Muscle layer of colon (tissue), 2 donors: ENCODE data around the gene SPON2.

Experiments
- H3K27ac ChIP-seq: one replicate; pipeline ENCODE4 v1.7.0; 2013; ENCODE audit warnings: low read depth, mild to moderate bottlenecking, low read length, moderate library complexity
- H3K27me3 ChIP-seq, 2 donors: one replicate each; pipeline ENCODE4 v1.7.0; 2013; ENCODE audit warnings: low read length in 2 of 2, mild to moderate bottlenecking in 2 of 2; ENCODE audit not compliant: insufficient read depth in 2 of 2, control insufficient read depth in 1 of 2
- H3K36me3 ChIP-seq: one replicate; pipeline ENCODE4 v1.7.0; 2013; ENCODE audit warnings: mild to moderate bottlenecking, low read length; ENCODE audit not compliant: insufficient read depth
- H3K4me1 ChIP-seq: one replicate; pipeline ENCODE4 v1.7.0; 2013; ENCODE audit warnings: mild to moderate bottlenecking, low read length; ENCODE audit not compliant: insufficient read depth
- H3K4me3 ChIP-seq, 2 donors: one replicate each; pipeline ENCODE4 v1.7.0; 2013; ENCODE audit warnings: low read length in 2 of 2, low read depth in 1 of 2, mild to moderate bottlenecking in 1 of 2, moderate library complexity in 1 of 2
- H3K9ac ChIP-seq: one replicate; pipeline ENCODE4 v1.7.0; 2013; ENCODE audit warnings: low read length
- H3K9me3 ChIP-seq: one replicate; pipeline ENCODE4 v1.7.0; 2013; ENCODE audit warnings: mild to moderate bottlenecking, low read length
- donor health status: abdominal sarcoma.
- donor health status: Adenocarcinoma of cecum.

Gene SPON2

DNA sequence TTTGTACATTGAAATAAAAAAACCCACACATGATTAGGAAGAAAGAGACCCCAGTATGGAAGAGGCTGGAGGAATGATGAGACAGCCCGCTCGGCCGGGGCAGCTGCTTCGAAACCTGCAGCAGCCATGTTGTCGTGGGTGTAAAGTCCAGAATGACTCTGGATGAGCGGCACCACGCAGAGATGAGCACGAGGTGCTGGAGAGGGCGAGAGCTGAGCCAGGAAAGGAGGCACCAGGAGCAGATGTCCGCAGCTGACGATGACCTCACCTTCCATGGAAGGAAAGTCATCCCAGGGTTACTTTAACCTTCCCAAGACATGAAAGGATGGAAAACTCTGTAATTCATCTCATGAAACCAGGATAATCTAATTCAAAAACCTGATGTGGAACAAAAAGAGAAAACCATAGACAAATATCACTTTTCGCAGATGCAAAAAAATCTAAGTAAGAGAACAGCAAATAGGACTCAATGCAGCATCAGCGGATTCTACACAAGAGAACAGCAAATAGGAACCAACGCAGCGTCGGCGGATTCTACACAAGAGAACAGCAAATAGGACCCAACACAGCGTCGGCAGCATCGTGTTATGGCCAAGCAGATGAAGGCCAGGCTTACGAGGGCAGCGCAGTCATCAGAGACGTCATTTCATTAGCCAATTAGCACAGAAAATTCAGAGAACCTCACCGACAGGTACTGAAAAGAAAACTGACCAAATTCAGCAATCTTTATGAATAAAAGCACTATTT lies 25.9 kb upstream of the SPON2 start:
- no peaks in the 10 kb centered on the region for H3K27me3 ChIP-seq
- H3K36me3 ChIP-seq: no peaks in the 10 kb centered on the region
- no peak overlapping the region for H3K4me3 ChIP-seq
- H3K27ac ChIP-seq: no peak overlapping the region
- no peaks in the 10 kb centered on the region for H3K9me3 ChIP-seq
- no peak overlapping the region for H3K9ac ChIP-seq
- H3K4me1 ChIP-seq: peaks cover 31% of the 10 kb centered on the region

DNA sequence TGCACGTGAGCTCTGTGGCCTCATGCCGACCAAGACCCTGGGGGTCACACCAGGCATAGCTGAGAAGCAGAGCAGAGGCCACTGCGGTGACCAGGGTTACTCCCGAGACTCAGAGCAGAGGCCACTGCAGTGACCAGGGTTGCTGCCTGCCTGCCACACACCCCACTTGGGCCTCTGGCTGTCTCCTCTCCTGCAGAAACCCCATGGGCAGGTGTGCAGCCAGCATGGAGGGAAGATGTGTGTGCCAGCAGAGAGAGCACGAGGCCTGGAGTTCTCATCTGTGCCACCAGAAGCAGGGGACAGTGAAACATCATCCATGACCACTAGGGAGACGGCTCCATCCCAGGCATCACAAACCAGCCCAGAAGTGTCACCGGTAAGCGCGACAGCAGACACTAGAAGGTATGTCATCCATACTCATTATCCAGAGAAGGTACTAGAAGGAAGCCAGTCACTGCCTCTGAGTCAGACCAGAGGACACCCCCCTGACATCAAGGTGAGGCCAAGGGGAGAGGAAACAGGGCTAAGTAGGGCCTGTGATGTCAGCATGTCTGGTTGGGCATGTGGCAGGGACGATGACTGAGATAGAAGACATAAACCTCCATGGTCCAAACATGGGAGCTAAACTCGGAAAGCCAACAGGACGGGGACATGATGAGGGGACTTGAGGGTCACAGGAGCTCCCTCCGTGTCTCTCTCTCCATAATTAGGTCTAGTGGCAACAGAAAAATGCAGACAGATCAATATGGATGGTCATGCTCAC lies 24.2 kb upstream of the SPON2 start:
- Histone ChIP-seq H3K9me3 (no peaks in the 10 kb centered on the region), H3K27me3 (no peaks in the 10 kb centered on the region), H3K9ac (no peak overlapping the region), H3K4me3 (no peak overlapping the region), H3K36me3 (no peaks in the 10 kb centered on the region), H3K4me1 (peaks cover 43% of the 10 kb centered on the region), H3K27ac (no peak overlapping the region)

DNA sequence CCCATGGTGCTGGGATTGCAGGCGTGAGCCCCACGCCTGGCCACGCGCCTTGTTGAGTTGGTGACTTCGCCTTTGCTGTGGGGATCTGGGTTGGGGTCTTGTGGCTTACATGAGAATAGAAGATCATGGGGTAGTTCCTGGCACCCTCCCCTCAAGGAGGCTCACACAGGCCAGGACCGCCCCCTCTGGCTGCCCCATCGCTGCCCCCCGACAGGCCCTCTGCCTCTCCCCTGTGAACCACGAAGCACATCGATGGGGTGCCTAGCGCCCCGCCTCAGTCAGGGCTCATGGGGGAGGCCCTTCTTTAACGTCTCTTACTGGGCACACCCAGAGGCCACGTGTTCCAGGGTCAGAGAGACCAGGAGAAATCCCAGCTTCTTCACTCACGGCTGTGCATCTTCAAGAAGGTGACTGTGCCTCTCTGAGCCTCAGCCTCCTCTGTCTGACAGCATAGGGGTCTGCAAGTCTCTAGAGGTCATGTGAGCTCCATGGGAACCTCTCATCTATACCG lies 23.6 kb upstream of the SPON2 start:
- Histone ChIP-seq H3K9ac (no peak overlapping the region), H3K27ac (no peak overlapping the region), H3K36me3 (no peaks in the 10 kb centered on the region), H3K27me3 (no peaks in the 10 kb centered on the region), H3K4me3 (no peak overlapping the region), H3K9me3 (no peaks in the 10 kb centered on the region), H3K4me1 (peaks cover 44% of the 10 kb centered on the region)

DNA sequence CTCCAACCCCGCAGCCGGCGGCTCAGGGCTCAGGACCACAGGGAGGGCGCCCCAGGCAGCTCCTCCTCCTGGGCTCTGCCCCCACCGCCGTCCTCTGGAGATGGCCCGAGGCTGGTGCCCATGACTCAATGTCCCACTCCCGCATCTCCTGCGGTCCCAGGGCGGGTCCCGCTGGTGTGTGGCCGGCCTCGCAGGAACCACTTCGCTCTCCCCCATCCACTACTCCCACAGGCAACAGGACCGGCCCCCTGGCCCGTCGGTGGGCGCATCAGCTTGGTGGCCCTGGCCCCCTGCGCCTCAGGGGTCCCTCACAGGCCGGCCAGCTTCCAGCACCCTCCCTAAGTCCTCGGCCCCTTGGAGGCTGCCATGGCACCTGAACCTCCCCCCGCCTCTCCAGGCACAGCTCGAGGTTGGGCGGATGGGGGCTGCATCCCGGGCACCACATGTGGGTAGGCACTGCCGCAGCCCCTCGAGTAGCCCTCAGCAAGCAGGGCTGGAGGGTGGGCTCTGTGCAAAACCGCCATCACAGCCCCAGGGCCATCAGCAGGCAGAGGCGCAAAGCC lies 22.8 kb upstream of the SPON2 start:
- H3K9ac ChIP-seq: no peak overlapping the region
- no peaks in the 10 kb centered on the region for H3K36me3 ChIP-seq
- H3K4me1 ChIP-seq: peaks cover 39% of the 10 kb centered on the region
- H3K9me3 ChIP-seq: no peaks in the 10 kb centered on the region
- no peak overlapping the region for H3K4me3 ChIP-seq
- H3K27me3 ChIP-seq: no peaks in the 10 kb centered on the region
- H3K27ac ChIP-seq: peak overlapping the region; percentile 50

DNA sequence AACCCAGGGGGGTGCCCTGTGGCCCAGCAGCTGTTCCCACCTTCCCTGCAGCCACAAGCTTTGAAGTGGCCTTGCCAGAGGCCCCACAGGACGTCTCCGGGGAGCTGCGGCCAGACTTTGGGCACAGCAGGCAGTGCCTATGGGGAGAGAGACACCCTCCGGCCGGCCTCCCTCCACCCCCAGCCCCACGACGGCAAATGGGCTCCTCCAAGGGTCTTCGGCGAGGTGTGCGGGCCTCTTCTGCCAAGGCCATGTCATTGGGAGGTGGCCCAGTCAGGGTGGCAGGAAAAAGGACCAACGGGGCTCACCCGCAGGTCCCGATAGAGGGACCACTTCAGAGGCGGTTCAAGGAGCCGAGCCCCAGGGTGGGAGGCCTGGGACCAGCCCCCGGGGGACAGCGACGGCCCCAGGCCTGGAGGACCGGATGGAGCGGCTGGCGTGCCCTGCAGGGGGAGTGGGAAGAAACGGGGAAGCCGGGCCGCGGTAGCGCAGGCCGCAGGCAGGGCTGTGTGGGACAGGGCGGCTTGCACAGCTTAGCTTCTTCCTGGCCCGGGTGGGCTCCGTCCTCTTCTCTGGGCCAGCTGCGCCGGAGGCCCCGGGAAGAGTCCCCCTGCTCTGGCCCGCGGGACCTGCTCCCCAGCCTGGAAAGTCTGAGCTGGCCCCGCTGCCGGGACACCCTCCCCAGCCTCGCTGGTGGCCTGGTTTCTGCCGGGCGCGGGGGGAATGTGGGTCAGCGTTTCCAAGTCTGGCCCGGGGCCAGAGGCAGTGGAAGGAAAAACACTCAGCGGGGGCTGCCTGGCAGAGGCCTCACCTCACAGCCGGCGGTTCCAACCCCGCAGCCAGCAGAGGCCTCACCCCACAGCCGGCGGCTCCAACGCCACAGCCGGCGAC lies 21.9 kb upstream of the SPON2 start:
- Histone ChIP-seq H3K4me1 (peaks cover 37% of the 10 kb centered on the region), H3K9me3 (no peaks in the 10 kb centered on the region), H3K4me3 (peak overlapping the region in 1 of 2 donors; percentile 35), H3K9ac (peak overlapping the region; percentile 42), H3K27ac (peak overlapping the region; percentile 50), H3K36me3 (no peaks in the 10 kb centered on the region), H3K27me3 (no peaks in the 10 kb centered on the region)

DNA sequence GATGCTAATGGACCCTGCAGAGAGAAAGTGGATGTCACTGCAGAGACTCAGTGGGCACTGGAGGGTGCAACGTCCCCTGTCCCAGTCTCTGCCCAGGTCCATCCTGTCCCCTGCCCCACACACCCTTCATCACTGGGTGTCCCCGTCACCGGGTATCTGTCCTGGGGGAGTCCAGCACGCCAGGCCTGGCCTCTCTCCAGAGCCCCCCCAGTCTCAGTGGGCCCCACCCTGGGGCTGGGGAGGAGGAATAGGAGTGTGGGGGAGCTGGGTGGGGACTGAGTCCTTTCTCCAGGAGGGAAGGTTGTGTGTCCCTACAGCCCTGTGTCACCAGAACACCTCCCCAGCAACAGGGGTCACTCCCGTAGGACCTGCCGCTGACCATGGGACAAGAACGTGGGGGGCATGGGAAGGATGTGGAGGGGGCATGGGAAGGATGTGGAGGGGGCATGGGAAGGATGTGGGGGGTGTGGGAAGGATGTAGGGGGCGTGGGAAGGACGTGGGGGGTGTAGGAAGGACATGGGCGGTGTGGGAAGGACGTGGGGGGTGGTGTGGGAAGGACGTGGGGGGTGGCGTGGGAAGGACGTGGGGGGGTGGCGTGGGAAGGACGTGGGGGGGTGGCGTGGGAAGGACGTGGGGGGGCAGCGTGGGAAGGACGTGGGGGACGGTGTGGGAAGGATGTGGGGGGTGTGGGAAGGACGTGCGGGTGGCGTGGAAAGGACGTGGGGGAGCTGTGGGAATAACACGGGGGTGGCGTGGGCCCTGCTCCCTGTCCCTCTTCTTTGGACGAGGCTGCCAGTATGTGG lies 21.0 kb upstream of the SPON2 start:
- no peak overlapping the region for H3K4me3 ChIP-seq
- no peaks in the 10 kb centered on the region for H3K36me3 ChIP-seq
- H3K9me3 ChIP-seq: no peaks in the 10 kb centered on the region
- H3K27ac ChIP-seq: peak overlapping the region; percentile 93
- no peak overlapping the region for H3K9ac ChIP-seq
- H3K4me1 ChIP-seq: peaks cover 37% of the 10 kb centered on the region
- H3K27me3 ChIP-seq: no peaks in the 10 kb centered on the region

DNA sequence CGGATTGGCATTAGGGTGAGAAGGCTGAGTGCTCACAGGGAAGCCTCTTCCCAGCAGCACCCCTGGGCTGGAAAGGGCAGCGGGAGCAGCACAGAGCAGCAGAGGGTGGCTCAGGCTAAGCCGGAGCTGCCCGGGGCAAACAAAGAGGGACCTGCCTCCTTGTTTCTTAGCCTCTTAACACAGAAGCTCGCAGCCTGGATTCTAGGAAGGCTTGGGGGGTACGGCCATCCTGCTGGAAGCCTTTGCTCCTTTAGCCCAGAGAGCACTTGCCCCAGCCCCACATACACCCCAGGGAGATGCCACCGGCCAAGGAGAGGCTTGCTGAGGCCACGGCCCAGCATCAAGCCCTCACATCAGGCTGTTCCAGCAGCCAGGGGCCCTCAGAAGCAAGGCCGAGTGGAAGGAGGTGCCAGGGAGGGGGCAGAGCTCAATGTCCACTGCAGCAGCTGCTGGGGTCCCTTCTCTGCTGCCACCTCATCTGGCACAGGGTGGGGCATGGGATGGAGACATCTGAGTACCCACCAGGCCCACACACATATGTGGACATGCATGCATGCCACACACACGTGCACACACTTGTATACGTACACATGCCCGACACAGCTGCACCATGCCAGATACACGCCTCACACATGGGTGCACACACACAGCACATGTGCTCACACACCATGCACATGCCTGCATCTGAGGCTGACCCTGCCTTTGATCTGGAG lies 20.3 kb upstream of the SPON2 start:
- Histone ChIP-seq H3K27ac (peak overlapping the region; percentile 93), H3K9me3 (no peaks in the 10 kb centered on the region), H3K36me3 (no peaks in the 10 kb centered on the region), H3K4me1 (peaks cover 37% of the 10 kb centered on the region), H3K27me3 (no peaks in the 10 kb centered on the region), H3K4me3 (no peak overlapping the region), H3K9ac (peak overlapping the region; percentile 49)

DNA sequence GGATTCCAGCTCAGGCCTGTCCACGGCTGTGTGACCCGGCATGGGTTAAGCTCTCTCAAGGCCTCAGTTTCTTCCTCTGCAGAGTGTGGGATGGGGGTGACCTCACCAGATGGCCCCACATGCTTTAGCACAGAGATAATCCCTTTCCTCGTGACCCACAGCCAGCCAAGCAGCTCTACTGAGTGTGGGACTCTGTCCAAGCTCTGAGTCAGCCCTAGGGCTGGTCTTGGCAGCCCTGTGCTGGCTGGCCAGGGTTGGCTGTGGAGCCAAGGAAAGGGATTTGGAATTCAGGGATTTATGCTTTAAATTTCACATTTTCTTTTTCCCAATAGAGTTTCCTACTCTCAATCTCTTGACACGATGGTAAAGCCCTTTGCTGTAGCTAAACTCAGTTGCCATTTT lies 19.7 kb upstream of the SPON2 start:
- peaks cover 37% of the 10 kb centered on the region for H3K4me1 ChIP-seq
- H3K9ac ChIP-seq: peak overlapping the region; percentile 49
- no peaks in the 10 kb centered on the region for H3K9me3 ChIP-seq
- peak overlapping the region; percentile 93 for H3K27ac ChIP-seq
- H3K4me3 ChIP-seq: peak overlapping the region in 1 of 2 donors; percentile 22
- no peaks in the 10 kb centered on the region for H3K36me3 ChIP-seq
- H3K27me3 ChIP-seq: no peaks in the 10 kb centered on the region

DNA sequence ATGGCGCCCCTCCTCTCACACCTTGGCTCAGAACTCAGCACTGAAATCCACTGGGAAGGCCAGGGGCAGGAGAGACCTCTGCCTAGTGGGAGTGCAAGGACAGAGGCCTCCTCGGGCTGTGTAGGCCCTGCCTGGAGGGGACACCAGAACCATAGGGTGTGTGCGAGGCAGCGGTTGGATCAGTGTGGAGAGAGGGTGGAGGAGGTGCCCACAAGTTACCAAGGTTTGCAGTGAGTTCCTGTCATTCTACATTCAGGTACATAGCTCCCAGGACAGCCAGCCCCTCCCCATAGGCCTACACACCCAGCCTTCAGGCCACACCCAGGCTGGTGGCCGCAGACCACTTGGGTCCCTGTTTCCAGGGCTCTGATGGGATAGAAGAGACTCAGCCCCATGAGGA lies 19.2 kb upstream of the SPON2 start:
- H3K4me1 ChIP-seq: peaks cover 41% of the 10 kb centered on the region
- no peaks in the 10 kb centered on the region for H3K36me3 ChIP-seq
- H3K9me3 ChIP-seq: no peaks in the 10 kb centered on the region
- H3K27ac ChIP-seq: peak overlapping the region; percentile 93
- no peaks in the 10 kb centered on the region for H3K27me3 ChIP-seq
- peak overlapping the region; percentile 30 for H3K9ac ChIP-seq
- peak overlapping the region in 1 of 2 donors; percentile 22 for H3K4me3 ChIP-seq

DNA sequence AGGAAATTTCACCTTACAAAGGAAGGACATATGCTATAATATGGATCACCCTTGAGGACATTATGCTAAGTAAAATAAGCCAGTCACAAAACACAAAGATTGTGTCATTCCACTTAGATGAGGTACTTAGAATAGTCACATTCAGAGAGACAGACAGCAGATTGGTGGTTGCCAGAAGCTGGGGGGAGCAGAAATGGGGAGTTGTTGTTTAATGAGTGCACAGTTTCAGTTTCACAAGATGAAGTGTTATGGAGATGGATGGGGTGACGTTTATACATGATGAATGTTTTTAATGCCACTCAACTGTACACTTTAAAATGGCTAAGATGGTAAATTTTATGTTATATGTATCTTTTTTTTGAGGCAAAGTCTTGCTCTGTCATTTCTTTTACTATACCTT lies 14.8 kb upstream of the SPON2 start:
- Histone ChIP-seq H3K9me3 (no peaks in the 10 kb centered on the region), H3K27ac (no peak overlapping the region), H3K36me3 (no peaks in the 10 kb centered on the region), H3K4me3 (no peak overlapping the region), H3K27me3 (no peaks in the 10 kb centered on the region), H3K4me1 (peaks cover 17% of the 10 kb centered on the region), H3K9ac (no peak overlapping the region)
